GM12872 (cell line): ENCODE results near the gene DENND4B.

Source experiments
- TF ChIP-seq, protein P1 (sequence below): IDR thresholded peaks from 3 replicates; pipeline ENCODE4 v1.5.1; 2011; ENCODE audit warnings: low read depth, mild to moderate bottlenecking, low read length, moderate library complexity; ENCODE audit not compliant: insufficient read depth

The DENND4B gene

DNA sequence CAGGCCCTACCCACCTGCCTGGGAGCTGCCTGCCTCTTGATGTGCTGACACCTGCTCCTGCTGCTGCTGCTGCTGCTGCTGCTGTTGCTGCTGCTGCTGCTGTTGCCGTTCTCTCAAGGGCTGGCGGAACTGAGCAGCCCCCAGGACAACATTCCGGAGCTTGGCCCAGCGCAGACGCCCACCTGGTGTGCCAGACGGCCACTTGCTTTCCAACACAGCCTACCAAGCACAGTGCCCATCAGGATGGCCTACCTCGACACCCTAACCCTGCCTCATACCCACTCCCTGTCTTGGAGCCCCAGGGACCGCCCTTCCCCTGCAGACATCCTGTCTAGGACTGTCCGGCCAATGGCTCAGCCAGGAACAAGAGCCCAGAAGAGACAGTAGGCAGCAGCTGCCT is 11.8 kb downstream of the DENND4B start:
- TF ChIP-seq, protein P1, sequence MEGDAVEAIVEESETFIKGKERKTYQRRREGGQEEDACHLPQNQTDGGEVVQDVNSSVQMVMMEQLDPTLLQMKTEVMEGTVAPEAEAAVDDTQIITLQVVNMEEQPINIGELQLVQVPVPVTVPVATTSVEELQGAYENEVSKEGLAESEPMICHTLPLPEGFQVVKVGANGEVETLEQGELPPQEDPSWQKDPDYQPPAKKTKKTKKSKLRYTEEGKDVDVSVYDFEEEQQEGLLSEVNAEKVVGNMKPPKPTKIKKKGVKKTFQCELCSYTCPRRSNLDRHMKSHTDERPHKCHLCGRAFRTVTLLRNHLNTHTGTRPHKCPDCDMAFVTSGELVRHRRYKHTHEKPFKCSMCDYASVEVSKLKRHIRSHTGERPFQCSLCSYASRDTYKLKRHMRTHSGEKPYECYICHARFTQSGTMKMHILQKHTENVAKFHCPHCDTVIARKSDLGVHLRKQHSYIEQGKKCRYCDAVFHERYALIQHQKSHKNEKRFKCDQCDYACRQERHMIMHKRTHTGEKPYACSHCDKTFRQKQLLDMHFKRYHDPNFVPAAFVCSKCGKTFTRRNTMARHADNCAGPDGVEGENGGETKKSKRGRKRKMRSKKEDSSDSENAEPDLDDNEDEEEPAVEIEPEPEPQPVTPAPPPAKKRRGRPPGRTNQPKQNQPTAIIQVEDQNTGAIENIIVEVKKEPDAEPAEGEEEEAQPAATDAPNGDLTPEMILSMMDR: no peak

DNA sequence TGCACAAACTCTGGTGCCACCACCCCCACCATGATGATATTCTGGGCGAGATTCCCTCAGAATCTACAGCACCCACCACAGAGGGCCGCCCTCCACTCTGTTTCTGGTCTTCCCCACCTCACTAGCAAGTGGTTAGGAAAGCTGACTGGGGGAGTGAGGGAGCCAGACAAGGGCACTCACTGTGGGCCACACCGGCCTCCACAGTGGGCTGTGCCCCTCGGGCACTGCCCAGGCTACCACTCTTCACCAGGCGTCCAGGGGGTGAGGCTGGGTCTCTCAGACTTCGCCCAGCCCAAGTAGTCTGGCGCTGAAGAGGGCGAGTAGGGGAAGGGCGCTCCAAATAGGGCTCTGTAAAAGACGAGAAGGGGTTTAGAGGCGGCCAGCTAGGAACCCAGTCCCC is 12.6 kb downstream of the DENND4B start:
- TF ChIP-seq, protein P1: no peak

DNA sequence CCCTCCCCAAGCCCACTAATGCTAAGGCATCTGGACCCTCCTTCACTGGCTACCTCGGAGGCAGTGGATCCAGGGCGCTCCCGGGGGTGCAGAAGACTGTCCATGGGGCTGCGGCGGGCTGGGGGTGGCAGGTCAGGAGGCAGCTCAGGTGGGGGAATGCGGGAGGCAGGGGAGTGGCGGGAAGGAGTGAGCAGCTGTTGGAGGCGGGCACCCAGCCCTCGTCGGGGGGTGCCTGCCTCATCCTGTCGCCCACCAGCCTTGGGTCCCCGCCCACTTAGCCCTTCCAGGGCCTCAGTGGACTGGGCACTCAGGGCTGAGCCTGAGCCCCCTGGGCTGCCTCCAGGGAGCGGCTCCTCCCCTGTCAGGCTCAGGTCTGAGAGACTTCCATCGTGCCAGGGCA is 13.1 kb downstream of the DENND4B start:
- TF ChIP-seq, protein P1: no peak

DNA sequence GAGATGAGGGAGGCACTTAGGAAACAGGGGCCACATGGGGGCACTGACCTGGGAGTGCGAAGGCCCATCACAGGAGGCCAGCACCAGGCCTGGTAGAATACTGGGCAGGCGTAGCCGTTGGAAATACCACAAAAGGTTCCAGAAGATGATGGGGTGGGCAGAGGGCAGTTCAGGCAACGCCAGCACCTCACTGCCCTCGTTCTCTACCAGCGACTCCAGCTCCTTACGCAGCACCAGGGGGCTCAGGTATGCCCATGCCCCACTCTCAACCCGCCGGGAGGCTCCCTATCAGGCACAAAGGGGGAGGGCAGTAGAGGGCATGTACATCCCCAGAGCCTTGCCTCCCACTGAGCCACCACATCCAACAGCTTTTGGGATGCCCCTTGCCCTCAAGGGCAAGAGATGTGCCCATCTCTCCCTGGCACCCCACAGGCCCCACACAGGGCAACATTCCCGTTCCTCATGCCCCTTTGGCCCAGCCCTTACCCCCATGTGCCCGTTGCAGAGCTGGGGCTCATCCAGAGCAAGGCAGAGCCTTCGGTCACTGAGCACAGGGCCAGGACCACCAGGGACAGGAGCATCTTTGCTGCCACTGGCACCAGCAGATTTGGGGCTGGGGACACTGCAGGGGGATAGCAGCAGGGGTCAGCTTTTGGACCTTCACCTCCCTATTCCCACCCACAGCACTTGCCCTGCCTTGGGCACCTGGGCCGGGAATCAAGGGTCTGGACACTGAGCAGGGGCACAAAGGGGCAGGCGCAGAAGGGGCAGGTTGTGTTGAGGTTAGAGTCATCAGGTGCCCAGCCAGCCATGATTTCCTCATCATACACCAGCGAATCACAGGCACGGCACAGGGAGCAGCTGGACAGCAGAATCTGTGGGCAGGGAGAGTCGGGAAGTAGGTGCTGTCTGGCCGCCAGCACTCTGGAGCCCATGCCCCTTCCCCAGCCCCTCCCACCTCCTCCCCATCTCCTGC is 14.1 kb downstream of the DENND4B start:
- TF ChIP-seq, protein P1: no peak

DNA sequence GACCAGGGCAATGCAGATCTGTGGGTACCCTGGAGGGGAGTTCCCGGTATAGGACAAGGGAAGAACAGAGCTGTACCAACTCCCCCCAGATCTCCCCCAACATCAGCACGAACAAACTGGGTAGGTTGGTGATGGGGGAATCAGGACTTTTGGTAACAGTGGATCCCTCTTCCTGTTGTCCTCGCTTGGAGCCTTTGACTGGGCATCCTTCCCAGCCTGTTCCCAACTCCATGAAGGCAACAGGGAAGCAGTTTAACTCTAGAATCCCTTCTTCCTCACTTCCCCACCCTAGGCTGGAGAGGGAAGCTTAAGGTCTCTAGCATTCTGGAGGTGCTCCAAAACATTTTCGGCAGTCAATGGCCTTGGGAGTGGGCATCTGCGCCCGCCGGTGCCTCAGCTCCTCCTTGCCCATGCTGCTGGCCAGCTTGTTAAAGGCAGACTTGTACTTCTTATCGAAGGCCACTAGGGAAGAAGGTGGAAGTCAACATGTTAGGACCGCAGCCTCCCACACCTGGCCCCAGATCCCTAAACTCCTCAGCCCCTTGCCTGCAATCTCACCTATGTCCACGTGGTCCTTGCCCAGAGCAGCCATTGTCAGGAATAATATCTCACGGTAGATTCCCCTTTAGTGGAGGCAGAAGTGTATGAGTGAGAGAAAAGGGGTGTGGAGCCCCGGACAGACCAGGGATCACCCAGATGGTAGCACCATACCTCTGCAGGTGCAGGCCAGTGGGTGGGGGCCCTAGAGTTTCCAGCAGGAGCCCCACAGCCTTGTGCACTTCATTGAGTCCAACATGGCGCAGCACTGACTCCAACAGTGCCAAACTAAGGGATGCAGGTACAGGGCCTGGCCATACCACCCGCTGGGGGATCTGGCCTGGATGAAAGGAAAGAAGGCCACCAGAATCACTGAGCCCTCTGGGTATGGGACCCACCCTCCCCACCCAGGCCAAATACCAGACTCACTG is 16.3 kb downstream of the DENND4B start:
- TF ChIP-seq, protein P1: 0 out of 3 replicates have a peak, but pooled peaks have one; percentile 11

DNA sequence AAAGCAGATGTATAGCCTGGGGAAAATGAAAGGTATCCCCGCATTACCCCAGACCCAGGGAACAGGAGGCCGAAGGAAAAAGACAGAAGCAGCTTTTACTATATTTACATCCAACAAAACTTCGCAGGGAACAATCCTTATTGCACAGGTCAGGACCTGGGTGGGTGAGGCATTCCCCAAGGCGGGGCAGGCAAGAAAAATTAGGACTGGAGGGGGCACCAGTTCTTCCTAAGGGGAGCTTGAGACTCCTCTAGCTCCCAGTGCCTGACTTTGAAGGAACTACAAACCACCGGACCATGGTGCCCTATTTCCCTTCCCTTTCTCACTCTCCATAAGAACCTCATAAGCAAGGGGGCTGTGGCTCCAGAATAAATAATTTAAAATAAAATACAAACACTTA is 17.1 kb downstream of the DENND4B start:
- TF ChIP-seq, protein P1: no peak

DNA sequence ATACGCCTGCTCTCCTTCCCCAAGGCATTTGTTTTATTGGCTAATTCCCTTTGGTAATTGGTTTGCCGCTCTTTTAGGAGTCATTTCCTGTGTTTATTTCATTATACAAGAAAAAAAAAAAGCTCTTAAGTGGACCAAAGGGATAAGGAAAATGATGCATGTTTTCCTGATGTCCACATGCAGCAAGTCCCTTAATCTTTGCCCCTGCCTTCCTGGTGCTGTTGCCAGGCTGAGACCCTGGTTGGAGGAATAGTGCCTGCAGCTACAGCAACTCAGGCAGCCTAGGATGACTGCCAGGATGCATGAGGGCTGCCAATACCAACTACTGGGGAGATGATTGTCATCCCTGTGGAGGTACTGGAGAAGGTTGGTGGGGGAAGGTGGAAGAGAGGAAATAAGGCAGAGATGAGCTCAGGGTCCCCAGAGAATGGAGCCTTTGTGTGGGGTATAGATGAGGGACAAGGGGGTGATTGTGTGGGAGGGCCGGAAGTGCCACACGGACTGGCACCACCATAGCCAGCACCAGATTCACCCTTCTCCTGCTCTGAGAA is 17.7 kb downstream of the DENND4B start:
- TF ChIP-seq, protein P1: no peak
